ENCODE measurements around the gene ENDOV.

- no peak for TF ChIP-seq CTCF (conservative IDR thresholded peaks at IDR 0.05; ENCODE audit: low read length)
- no peak for TF ChIP-seq EZH2phosphoT487 (IDR thresholded peaks at IDR 0.05; ENCODE audit: borderline replicate concordance)
Measured at GRCh38 chr17:80482058-80482318, 67.0 kb downstream of the ENDOV start.

Measured in Loucy (cell line).